DND-41 (cell line): ENCODE measurements around the gene FHIT.

Source experiments
- CTCF ChIP-seq: IDR thresholded peaks from 2 replicates; pipeline ENCODE4 v1.5.1; 2012; ENCODE audit warnings: borderline replicate concordance, low read length, moderate library complexity, mild to moderate bottlenecking; ENCODE audit not compliant: poor library complexity, severe bottlenecking; ENCODE audit errors: extremely low read depth
- EZH2 ChIP-seq: IDR thresholded peaks from 3 replicates; pipeline ENCODE4 v1.6.1; 2012; ENCODE audit warnings: borderline replicate concordance, low read depth, mild to moderate bottlenecking, moderate library complexity, low read length, inconsistent platforms; ENCODE audit not compliant: severe bottlenecking

DNA sequence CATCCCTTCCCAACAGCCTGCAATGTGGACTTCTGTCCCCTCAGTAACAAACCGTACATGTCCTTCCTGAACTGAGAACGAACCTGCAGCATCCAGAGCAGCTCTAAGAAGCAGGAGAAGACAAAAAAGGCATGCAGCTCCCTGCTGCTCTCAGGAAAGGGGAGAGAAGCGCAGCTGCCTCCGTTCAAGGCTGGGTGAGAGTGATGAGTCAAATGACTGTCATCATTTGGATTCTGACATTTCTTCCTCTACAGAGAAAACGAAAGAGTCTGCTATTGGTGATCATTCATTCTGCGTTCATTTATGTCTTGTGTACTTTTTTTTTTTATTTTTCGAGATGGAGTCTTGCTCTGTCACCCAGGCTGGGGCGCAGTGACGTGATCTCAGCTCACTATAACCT is 677.8 kb downstream of the FHIT start:
- TF ChIP-seq CTCF: no peak
- TF ChIP-seq EZH2: no peak
